Measurements from ENCODE around the gene SETD2.

DNA sequence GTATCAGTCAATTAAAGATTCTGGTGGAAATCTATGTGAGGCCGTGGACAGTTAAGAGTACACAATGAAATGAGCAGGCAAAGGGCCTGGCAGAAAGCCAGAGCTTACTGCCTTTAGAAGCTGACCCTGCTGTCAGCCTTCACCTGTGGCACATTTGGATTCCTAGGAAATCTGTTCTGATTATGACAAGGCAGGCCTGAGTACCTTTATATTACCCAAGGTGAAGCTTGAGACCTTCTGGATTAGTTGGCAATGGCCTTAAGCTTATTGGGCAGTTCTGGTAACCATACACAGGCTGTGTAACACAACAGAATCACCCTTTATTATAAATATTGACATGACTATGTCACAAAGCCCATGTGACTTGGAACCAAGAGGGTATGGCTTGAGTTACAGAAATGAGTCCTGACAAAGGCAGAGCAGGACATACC, 141.3 kb downstream of the SETD2 start:
- no peak for TF ChIP-seq POLR2AphosphoS5 (IDR thresholded peaks at IDR 0.05)
- TF ChIP-seq EP300 (IDR thresholded peaks at IDR 0.05) = no peak
- TF ChIP-seq, protein P1, sequence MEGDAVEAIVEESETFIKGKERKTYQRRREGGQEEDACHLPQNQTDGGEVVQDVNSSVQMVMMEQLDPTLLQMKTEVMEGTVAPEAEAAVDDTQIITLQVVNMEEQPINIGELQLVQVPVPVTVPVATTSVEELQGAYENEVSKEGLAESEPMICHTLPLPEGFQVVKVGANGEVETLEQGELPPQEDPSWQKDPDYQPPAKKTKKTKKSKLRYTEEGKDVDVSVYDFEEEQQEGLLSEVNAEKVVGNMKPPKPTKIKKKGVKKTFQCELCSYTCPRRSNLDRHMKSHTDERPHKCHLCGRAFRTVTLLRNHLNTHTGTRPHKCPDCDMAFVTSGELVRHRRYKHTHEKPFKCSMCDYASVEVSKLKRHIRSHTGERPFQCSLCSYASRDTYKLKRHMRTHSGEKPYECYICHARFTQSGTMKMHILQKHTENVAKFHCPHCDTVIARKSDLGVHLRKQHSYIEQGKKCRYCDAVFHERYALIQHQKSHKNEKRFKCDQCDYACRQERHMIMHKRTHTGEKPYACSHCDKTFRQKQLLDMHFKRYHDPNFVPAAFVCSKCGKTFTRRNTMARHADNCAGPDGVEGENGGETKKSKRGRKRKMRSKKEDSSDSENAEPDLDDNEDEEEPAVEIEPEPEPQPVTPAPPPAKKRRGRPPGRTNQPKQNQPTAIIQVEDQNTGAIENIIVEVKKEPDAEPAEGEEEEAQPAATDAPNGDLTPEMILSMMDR (IDR thresholded peaks at IDR 0.05) = no peak
- TF ChIP-seq POLR2A (IDR thresholded peaks at IDR 0.05) = no peak
